Lower leg skin (tissue), 4 donors: Measurements from ENCODE around the gene NCOA3. TPM values are rescaled to one million over a fixed set of nuclear protein-coding genes. Genes with fewer than 3 reads are reported as not detected.

ENCODE experiments used
- DNase-seq, 2 donors: peaks; one replicate each; pipeline ENCODE4 v3.0.0-alpha.2; 2019; ENCODE audit warnings: low spot score in 2 of 2
- H3K4me3 ChIP-seq: fragments of 200-600 bp; sonication (generic); 2 replicates; pipeline ENCODE4 v1.5.1; 2017; ENCODE audit warnings: mild to moderate bottlenecking, low read depth; ENCODE audit not compliant: poor library complexity, severe bottlenecking
- CTCF ChIP-seq, 3 donors: fragments of 450-650 bp; IDR thresholded peaks; one replicate each; pipeline ENCODE4 v1.5.1; 2016; ENCODE audit warnings: antibody characterized with exemption in 3 of 3, mild to moderate bottlenecking in 3 of 3, moderate library complexity in 2 of 3
- POLR2A ChIP-seq, 2 donors: fragments of 450-650 bp; IDR thresholded peaks; one replicate each; pipeline ENCODE4 v1.6.1; 2016 to 2017; ENCODE audit warnings: antibody characterized with exemption in 2 of 2, mild to moderate bottlenecking in 1 of 2, moderate library complexity in 1 of 2
- WGBS, 2 donors: methylation state at CpG; one replicate each; pipeline ENCODE4 v1.1.5; 2018; 5-methylcytosine and 5-hydroxymethylcytosine counted together
- intact Hi-C: fragments of 100-400 bp; cut with DNase I; formaldehyde crosslinking; loops from one replicate; pipeline ENCODE4 v1.15.0; 2023; ENCODE audit warnings: low total_unique reads
- total RNA-seq, 4 donors: library from RNA; depleted of rRNA; stranded (reverse); fragments of >200 nt; gene quantifications; one replicate each; pipeline ENCODE4 v1.1.0, GENCODE V29; 2016

NCOA3 gene
- total RNA-seq, 4 donors from 2014 or later, result 43.6 to 55.0 (median 49.5) TPM

DNA sequence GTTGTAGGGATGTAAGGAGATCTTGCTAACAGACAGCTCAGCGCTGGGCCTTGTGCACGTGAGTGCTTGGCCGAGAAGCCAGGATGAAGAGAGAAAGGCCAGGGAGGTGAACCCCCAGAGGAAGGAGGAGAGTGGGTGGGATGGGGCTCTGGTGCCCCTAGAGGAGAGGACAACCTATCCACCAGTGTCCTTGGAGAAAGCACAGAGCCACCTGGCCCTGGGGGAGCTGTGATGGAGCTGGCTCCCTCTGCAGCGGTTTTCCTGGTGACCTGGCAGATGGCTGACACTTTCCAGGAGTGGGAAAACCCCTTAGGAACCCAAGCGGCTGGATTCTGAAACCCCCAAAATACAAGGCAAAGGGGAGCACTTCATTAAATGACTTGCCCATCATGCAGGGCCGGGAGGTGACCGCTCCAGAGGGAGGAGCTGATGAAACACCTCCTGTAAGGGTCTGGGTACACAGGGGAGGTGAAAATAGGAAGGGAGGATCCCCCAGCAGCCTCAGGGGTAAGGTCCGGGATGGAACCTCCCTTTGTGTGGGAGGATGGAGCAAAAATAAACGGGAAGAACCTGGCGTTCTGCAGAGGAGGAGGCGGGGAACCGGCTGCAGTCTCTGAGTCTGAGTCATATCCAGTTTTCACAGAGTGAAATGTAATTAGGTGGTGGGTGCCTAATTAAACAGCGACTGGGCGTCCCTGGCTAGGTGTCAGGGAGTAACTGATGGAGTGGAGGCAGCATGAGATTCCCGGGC is 203.2 kb downstream of the NCOA3 start:
- TF ChIP-seq CTCF (IDR thresholded peaks at IDR 0.05) (no peak), POLR2A (IDR thresholded peaks at IDR 0.05) (no peak)
- no peak for DNase-seq
- H3K4me3 ChIP-seq, result no peak overlapping the region
- intact Hi-C loops, result no loop called here
- WGBS, 2 donors, result 34 to 47% methylated on average over 15 of the region's 15 CpGs

GRCh38 chr20:47705497-47705856 is 203.8 kb downstream of the NCOA3 start:
- no peak for TF ChIP-seq POLR2A (IDR thresholded peaks at IDR 0.05)
- no peak for TF ChIP-seq CTCF (IDR thresholded peaks at IDR 0.05)
- no peak for DNase-seq
- intact Hi-C loops, result no loop called here
- WGBS, 2 donors, result 62 to 68% methylated on average over 7 of the region's 7 CpGs
- H3K4me3 ChIP-seq, result no peak overlapping the region

- no peak for DNase-seq
- 96 to 97% methylated on average over 5 of the region's 5 CpGs for WGBS, 2 donors
- intact Hi-C loops, result no loop called here
- H3K4me3 ChIP-seq, result no peak overlapping the region
- TF ChIP-seq CTCF (IDR thresholded peaks at IDR 0.05), result no peak
- no peak for TF ChIP-seq POLR2A (IDR thresholded peaks at IDR 0.05)
These were observed 204.7 kb downstream of the NCOA3 start for GRCh38 chr20:47706345-47706744.

Other genes starting within 250 kb of the NCOA3 start
- gene ZMYND8, start 145.2 kb upstream of the NCOA3 start, total RNA-seq, result 10 to 100 TPM; 42.2 to 79.0 (median 65.4) TPM